ENCODE data around the gene ENTREP3. TPM values are rescaled to one million over a fixed set of nuclear protein-coding genes. Genes with fewer than 3 reads are reported as not detected.

The ENTREP3 gene
- total RNA-seq, 1 experiment from 2014 or later: 72.5 TPM

- TF ChIP-seq EZH2 (IDR thresholded peaks at IDR 0.05; ENCODE audit: borderline replicate concordance, low read depth, low read length, poor library complexity, severe bottlenecking): no peak
- TF ChIP-seq CTCF (conservative IDR thresholded peaks at IDR 0.05; ENCODE audit: low read depth, low read length): no peak
- Histone ChIP-seq H3K9me3 (ENCODE audit: low read depth, low read length, poor library complexity, severe bottlenecking) (no peaks in the 10 kb centered on the region), H3K27ac (ENCODE audit: low read depth, low read length, poor library complexity, severe bottlenecking) (peak overlapping the region; percentile 30), H3K27me3 (replicated peaks; ENCODE audit: insufficient read depth, low read depth, low read length, poor library complexity) (no peaks in the 10 kb centered on the region), H3K4me3 (ENCODE audit: low read depth, low read length, poor library complexity, severe bottlenecking) (no peak overlapping the region), H3K36me3 (ENCODE audit: insufficient read depth, low read length, poor library complexity, severe bottlenecking) (peaks cover 8% of the 10 kb centered on the region), H3K4me1 (ENCODE audit: insufficient read depth, low read length, poor library complexity, severe bottlenecking) (peaks cover 10% of the 10 kb centered on the region)
- ChIA-PET POLR2A (ENCODE audit: low non-redundant PET) (no interaction called here), CTCF (no interaction called here)
- DNase-seq (ENCODE audit: low spot score): no peak
- no TSS peak for BruUV-seq (replicated peaks)
- intact Hi-C loops (cut with micrococcal nuclease; ENCODE audit: unreplicated experiment): loop anchor here (10.0 kb wide), 1 partner anchor 392 kb away; no protein-coding TSS in a partner anchor
Observed at GRCh38 chr1:155202731-155203515, 52.4 kb downstream of the ENTREP3 start.

- DNase-seq (ENCODE audit: low spot score): no peak
- Histone ChIP-seq H3K4me1 (ENCODE audit: insufficient read depth, low read length, poor library complexity, severe bottlenecking) (peaks cover 3% of the 10 kb centered on the region), H3K4me3 (ENCODE audit: low read depth, low read length, poor library complexity, severe bottlenecking) (no peak overlapping the region), H3K36me3 (ENCODE audit: insufficient read depth, low read length, poor library complexity, severe bottlenecking) (peaks cover 13% of the 10 kb centered on the region), H3K27me3 (replicated peaks; ENCODE audit: insufficient read depth, low read depth, low read length, poor library complexity) (no peaks in the 10 kb centered on the region), H3K9me3 (ENCODE audit: low read depth, low read length, poor library complexity, severe bottlenecking) (no peaks in the 10 kb centered on the region), H3K27ac (ENCODE audit: low read depth, low read length, poor library complexity, severe bottlenecking) (no peak overlapping the region)
- CTCF ChIA-PET: no interaction called here
- POLR2A ChIA-PET (ENCODE audit: low non-redundant PET): no interaction called here
- no peak for TF ChIP-seq EZH2 (IDR thresholded peaks at IDR 0.05; ENCODE audit: borderline replicate concordance, low read depth, low read length, poor library complexity, severe bottlenecking)
- TF ChIP-seq CTCF (conservative IDR thresholded peaks at IDR 0.05; ENCODE audit: low read depth, low read length): no peak
- BruUV-seq (replicated peaks): no TSS peak
- intact Hi-C loops (cut with micrococcal nuclease; ENCODE audit: unreplicated experiment): loop anchor here (10.0 kb wide), 1 partner anchor 393 kb away; no protein-coding TSS in a partner anchor
Observed at GRCh38 chr1:155202198-155202597, 53.1 kb downstream of the ENTREP3 start.

- Histone ChIP-seq H3K27me3 (replicated peaks; ENCODE audit: insufficient read depth, low read depth, low read length, poor library complexity) (no peaks in the 10 kb centered on the region), H3K4me1 (ENCODE audit: insufficient read depth, low read length, poor library complexity, severe bottlenecking) (no peaks in the 10 kb centered on the region), H3K27ac (ENCODE audit: low read depth, low read length, poor library complexity, severe bottlenecking) (no peak overlapping the region), H3K9me3 (ENCODE audit: low read depth, low read length, poor library complexity, severe bottlenecking) (no peaks in the 10 kb centered on the region), H3K36me3 (ENCODE audit: insufficient read depth, low read length, poor library complexity, severe bottlenecking) (peaks cover 19% of the 10 kb centered on the region), H3K4me3 (ENCODE audit: low read depth, low read length, poor library complexity, severe bottlenecking) (no peak overlapping the region)
- TF ChIP-seq CTCF (conservative IDR thresholded peaks at IDR 0.05; ENCODE audit: low read depth, low read length) (no peak), EZH2 (IDR thresholded peaks at IDR 0.05; ENCODE audit: borderline replicate concordance, low read depth, low read length, poor library complexity, severe bottlenecking) (no peak)
- no TSS peak for BruUV-seq (replicated peaks)
- DNase-seq (ENCODE audit: low spot score): no peak
- intact Hi-C loops (cut with micrococcal nuclease; ENCODE audit: unreplicated experiment): loop anchor here (10.0 kb wide), 1 partner anchor 394 kb away; no protein-coding TSS in a partner anchor
- POLR2A ChIA-PET (ENCODE audit: low non-redundant PET): no interaction called here
- CTCF ChIA-PET: no interaction called here
Observed at GRCh38 chr1:155200920-155201319, 54.4 kb downstream of the ENTREP3 start.

Measured in A673 (cell line).